GM18505 (cell line): Measurements from ENCODE around the gene MKLN1.
"Not testable (repeated sequence)": the region's sequence is repeated elsewhere in the genome, so short reads cannot be mapped to it uniquely, and the experiment has no call there.

Experiments used
- ATAC-seq: cut with Tn5 transposase; IDR thresholded peaks from one replicate; pipeline ENCODE4 v1.9.1; 2021; ENCODE audit not compliant: unreplicated experiment
- POLR2A ChIP-seq: IDR thresholded peaks from 4 replicates; pipeline ENCODE4 v1.6.1; 2011; ENCODE audit warnings: borderline replicate concordance; ENCODE audit not compliant: insufficient read depth, insufficient read length; ENCODE audit errors: extremely low read depth

MKLN1 gene

DNA sequence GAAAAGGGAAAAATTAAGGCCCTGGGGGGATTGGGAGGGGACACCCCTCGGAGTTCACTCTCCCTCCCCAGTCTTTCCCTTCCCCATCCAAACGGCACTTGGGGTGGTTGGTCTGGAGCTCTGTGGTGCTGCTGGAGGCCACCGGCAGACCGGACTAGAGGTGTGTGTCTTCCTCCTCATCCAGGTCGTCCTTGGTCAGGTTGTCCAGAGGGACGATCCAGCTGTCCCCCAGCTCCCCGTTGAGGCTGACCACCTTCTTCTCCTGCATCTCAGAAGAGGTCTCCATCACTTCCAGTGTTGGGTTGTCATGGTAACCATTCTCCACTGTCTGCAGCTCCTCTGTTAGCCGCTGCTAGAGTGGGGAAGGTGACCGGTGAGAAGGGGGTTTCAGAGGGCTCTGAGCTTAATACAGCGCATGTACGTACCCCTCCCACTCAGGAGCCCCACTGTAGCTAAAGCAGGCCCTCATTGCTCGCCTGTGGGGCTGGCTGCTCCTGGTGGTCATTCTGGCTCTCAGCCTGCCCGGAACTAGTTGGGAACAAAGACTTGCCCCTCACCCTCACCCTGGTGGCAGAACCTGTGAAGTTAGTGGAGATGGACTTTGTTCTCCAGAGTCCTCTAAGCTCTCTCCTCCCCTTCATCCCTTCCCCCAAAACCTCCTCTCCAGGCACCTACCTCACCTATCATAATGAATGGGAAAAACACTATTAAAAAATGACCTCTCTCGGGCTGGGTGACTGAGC, 176.7 kb downstream of the MKLN1 start:
- no peak for TF ChIP-seq POLR2A
- ATAC-seq = no peak

DNA sequence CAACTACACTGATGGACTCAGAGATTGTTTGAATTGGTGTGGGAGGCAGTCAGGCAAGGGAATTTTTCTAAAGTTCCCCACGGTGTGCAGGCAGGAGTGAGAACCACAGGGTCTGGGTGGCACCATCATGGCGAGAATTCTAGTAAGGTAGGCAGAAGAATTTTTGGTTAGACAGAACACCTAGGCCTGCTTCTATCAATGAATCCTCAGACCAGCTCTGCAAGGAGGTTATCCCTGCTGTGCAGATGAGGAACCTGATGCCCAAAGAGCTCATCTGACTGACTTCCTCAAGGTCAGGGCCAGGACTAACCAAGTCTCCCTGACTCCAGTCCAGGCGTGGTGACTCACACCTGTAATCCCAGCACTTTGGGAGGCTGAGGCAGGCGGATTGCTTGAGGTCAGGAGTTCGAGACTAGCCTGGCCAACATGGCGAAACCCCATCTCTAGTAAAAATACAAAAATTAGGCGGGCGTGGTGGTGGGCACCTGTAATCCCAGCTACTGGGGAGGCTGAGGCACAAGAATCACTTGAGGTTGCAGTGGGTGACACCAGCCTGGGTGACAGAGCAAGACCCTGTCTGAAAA, 177.5 kb downstream of the MKLN1 start:
- not testable (repeated sequence) for ATAC-seq

DNA sequence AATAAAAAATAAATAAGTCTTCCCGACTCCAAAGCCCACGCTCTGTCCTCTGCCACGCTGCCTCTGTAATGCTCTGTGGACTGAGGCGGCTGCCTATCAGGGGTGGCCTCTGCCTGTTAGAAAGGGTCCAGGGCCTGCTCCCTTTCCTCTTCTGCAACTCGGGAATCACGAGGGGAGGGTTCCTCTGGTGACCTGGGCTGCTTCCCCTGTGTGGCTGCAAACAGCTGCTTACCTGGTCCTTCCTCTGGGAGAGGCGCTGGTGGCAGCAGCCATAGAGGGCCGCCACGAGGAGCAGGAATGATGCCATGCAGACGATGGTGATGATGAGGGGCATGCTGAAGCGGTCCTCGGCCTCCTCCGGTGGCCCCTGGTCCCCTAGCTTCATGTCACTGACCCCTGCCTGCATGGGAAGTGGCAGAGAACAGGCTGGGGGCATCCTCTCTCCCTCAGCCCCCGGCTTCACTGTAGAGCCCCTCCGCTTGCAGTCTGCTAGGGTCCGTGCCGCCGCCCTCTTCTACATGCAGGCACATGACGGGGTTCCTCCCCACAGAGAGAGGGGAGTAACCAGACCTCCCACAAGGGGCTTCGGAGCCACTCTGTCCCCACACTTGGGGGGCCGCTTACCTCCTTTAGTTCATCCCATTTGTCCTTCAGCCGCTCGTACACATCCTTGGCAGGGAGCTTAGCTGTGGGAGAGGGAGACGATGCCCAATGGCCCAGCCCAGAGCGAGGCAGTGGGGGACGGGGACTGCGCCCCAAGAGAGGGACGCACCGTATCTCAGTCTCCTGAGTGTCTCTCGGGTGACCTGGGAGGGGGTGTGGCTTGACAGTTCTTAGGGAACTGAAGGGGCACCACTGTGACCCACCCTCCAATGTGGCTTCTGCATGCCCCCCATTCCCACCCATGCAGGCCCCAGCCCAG, 178.2 kb downstream of the MKLN1 start:
- no peak for ATAC-seq
- no peak for TF ChIP-seq POLR2A

DNA sequence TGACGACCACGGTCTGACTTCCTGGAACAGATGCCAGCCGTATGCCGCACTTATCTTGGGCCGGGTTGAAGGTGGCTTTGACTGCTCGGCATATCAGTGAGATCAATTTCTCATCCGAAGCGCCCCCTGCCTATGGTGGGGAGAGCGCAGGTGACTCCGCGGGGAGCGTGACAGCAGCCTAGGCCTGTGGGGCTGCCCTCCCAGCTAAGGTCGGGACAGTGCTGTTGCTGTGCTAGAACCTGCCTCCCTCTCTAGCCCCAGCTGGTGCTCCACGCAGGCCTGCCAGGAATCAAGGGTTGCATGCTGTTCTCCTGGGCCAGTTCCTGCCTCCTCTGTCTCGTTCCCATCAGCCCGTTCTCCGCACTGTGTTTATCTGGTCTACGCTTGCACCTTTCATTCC, 178.9 kb downstream of the MKLN1 start:
- ATAC-seq = no peak

DNA sequence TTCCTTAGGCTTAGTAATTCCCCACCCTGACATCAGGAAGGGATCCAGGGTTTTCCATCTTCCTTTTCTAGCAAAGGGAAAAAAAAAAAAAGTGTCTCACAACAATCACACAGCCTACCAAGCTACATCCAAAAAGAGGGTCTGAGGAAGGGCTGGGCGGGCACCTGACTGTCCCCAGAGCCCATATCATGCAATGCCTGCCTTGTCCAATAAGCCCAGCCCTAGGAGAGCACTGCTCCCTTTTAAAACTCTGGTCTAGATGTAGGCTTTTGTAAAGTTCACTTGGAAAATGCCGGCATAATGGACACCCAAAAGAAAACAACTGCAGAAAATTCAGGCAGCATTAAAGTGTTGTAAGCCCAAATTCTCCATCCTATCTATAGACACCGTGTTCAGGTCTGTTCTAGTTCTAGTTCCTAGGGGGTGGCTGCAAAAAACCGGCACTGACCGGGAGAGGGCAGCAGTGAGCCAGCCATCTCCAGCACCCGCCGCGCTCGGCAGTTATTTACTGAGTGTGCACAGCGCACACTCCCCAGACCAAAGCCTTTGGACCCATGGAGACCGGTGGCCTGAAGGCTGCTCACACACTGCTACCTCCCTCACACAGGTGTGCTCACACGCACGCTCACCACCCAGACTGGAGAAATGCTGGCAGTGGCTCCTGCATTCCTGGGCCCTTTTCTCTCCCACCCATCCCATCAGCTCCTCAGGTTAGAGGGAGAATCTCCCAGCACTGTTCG, 180.1 kb downstream of the MKLN1 start:
- TF ChIP-seq POLR2A = no peak
- peak; percentile 73 for ATAC-seq

More for the DNA sequence above, 178.9 kb downstream of the MKLN1 start:
- no peak for TF ChIP-seq POLR2A

DNA sequence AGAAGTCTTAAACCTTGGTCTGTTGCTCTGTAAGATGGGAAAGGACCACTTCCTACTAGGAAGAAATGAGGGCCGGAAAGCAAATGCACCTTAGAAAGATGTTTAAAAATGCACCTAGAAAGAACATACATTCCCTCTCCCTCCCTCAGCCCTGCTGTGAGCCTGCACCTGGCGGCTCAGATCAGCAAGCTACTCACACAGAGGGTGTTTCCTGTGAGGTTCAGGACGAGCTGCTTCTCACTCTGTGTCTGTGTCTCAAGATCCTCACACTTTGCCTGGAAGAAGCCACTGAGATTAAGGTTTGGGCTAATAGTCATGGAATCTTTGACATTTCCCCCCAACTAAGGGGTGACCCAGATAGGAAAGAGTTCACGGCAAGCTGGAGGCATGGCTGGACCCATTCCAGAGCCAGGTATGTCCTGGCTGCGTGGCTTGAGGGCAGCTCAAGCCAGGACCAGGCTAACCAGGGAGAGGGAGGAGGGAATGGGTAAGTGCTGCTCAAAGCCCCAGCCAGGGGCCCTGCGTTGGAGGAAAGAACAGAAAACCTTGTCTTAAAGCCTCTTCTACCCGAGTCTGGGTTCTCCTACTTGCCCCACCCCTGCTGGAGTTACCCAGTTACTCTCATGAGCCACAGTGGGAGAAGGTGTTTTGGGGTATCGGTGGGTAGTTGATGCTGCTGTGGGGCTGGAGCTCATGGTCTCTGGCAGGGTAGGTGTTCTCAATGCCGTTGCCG, 181.2 kb downstream of the MKLN1 start:
- no peak for ATAC-seq
- no peak for TF ChIP-seq POLR2A

DNA sequence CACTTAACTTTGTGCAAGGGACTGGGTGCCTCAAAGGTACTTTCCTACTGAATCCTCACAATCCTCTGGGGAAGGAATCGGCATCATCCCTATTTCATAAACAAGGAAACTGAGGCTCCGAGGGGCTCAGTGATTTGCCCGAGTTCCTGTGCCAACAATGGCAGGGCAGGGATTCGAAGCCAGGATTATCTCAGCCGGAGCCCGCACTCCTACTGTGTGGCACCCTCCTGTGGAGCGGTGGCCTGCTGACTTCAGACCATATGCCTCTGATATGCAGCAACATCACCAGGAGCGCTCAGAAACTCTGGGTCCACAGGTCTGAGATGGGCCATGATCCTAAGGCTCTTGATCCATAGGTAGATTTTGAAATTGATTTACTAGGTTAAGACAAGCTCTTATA, 182.1 kb downstream of the MKLN1 start:
- no peak for TF ChIP-seq POLR2A
- no peak for ATAC-seq

DNA sequence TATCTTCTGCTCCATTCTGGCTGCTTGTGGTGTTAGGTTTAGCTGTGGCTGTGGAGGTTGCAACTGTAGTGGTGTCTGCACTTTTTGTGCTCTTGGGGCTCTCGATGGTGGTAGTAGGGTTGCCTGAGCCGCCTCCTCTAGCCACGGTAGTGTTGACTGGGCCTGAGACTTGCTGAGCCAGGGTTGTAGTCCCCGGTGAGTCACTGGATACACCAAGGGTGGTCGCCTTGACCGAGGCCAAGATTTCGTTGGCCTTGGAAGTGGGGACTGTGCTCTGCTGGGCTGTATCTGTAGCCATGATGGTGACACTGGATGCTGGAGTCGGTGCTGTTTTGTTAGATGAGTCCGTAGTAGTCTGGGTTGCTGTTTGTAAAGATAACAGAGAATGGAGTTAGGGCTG, 183.4 kb downstream of the MKLN1 start:
- no peak for TF ChIP-seq POLR2A

DNA sequence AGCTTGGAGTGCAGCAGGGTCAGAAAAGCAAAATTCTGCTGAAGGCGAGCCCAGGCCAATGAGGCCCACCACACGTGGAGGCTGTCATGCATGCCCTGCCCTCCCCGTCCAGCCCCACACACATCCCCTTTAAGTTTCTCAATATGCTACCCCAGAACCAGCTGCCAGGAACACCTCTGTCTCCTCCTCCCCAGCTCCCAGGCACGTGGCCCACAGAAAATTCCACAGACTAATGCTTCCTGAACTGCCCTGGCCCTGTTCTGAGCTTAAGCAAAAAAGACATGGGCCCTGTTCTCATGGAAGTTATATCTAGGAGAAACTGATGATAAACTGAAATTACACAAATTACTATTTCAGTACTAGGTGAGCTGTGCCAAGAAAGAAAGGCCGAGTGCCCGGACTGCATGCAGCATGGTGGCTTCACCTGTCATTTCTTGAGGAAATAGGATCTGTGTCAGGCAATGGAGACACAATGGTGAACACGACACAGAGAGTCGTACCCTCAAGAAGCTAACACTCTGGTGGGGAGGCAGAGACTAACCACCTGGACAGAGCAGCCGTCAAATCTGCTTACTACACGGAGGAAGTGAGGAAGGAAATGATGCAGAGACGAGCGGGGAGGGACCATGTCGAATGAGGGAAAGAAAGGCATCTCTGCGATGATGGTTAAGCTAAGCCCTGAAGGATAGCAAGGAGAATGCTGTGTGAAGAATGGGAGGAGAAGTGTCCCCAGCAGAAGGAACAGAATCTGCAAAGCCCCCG, 184.3 kb downstream of the MKLN1 start:
- no peak for TF ChIP-seq POLR2A
- no peak for ATAC-seq

More for the DNA sequence above, 183.4 kb downstream of the MKLN1 start:
- no peak for ATAC-seq

DNA sequence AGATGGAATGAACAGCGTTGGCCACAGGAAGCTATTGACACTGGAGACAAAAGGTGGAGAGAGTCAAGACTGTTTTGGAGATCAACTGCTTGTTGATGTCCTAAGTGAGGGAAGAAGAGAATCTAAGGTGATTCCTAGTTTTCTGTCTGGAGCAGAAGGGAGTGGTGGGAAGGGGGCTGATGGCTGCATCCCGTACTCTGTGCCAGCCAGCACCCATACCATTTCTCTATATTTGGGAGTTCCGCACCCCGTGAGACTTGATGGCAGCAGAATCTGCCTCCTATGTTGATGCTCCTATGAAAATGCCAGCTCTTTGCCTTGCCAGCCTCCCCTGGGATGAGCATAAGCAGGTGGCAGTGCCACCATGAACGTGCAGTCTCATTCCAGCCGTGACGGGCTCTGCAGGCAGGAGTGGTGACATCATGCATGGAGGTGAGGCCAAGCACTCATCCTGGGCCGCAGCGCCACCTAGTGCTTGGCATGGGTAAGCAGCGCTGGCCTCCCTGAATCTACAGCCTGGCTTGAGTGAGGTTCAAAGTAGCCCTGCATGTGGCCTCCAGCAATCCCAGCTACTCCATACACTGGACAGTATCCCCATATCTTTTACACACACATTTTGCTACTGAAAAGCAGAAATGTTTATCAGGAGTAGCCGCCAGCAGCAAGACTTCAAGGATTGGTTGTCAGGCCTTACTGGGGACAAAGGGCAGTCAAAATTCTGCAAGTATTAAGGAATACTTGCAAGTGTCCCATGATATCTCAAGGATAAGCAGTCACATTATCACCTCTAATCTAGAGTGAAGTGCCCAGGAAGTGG, 185.8 kb downstream of the MKLN1 start:
- TF ChIP-seq POLR2A = no peak

DNA sequence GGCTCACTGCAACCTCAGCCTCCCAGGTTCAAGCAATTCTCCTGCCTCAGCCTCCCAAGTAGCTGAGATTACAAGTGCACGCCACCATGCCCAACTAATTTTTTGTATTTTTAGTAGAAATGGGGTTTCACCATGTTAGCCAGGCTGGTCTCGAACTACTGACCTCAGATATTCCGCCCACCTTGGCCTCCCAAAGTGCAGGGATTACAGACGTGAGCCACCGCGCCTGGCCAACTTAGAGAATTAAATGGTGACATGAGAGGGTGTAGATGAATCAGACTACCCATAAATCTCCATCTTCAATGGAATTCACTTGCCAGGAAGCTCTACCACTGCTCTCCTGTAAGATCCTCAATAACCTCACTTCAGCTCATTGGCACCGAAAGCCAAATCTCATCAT, 187.8 kb downstream of the MKLN1 start:
- not testable (repeated sequence) for ATAC-seq

More for the DNA sequence above, 185.8 kb downstream of the MKLN1 start:
- peak; percentile 86 for ATAC-seq
